GM21737 (cell line): ENCODE results near the gene NDUFB5.
A peak's percentile ranks its signal among the peaks of the same experiment; 100 is the strongest.

Experiments used
- ATAC-seq: cut with Tn5 transposase; IDR thresholded peaks from one replicate; pipeline ENCODE4 v1.9.1; 2021; ENCODE audit warnings: mild to moderate bottlenecking, moderate library complexity; ENCODE audit not compliant: unreplicated experiment

NDUFB5 gene

GRCh38 chr3:179604321-179605078 lies at the start of gene NDUFB5, which contains the start of gene MRPL47:
Gene NDUFB5 (plus strand): TSS chr3:179604794. CDS start chr3:179604816, 22 bp downstream.
Gene MRPL47 (minus strand): TSS chr3:179604638. CDS start chr3:179604624, 14 bp downstream.
- peak; percentile 97 for ATAC-seq

DNA sequence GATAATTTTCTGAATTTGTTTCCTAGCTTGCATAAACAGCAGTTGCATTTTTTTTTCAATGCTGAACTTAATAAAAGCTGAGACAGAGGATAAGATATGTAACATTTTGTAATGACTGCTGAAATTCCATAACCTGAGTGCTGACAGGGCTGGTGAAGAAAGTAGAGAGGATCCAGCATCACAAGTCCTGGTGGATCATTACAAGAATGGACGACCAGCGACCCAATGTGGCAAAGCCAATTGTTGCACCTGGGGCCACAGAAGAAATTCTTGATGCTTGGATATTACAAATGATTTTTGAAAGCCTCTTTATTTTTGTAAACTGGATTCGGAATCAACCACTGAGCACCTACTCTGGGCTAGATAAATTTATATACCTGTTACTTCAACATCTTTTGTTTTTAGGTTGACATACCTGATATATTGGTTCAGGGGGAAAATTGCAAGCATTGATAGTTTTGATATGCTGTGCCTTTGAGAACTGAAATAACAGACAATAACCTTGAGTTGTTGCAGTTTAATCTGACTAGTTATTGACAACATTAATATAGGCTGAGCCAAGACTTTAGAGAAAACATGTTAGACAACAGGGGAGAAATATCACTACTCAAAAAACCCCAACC lies 45.7 kb upstream of the NDUFB5 start:
- ATAC-seq = no peak

- no peak for ATAC-seq
Measured at GRCh38 chr3:179560791-179561190, 43.8 kb upstream of the NDUFB5 start.

DNA sequence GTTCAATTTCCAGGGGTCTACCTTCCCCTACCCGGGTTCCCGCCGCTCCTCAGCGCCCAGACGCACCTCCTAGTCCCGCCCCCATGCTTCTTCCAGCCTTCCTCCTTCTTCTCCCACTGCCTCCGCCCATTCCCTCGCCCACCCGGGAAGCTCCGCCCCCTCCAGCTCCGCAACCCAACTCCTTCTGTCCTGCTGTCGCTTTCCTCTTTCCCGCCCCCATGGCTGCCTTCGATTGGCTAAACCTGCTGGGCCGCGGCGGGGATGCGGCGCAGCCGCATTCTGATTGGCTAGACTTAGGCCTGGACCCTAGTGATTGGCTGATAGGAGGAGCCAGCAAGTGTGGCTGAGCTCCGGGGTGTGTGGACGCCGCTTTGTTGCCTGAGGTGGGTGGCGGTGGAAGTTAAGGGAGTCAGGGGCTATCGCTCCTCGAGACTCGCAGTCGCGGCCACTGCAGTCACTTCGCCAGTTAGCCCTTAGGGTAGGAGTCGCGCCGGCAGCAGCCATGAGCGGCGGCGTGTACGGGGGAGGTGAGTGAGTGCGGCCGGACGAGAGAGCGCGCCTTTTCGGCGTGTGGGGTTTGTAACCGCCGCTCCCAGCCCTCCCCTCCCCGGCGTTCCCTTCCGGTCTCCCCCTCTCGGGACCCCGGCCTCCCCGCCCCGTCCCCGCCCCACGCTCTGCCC lies 41.9 kb upstream of the NDUFB5 start, which contains the start of gene ACTL6A:
Gene ACTL6A (plus strand): TSS at position 336 of the 680 bp plus-strand sequence. CDS start 167 bp downstream, at position 503.
- peak; percentile 97 for ATAC-seq

- ATAC-seq = peak; percentile 43
Measured at GRCh38 chr3:179563271-179563783, 41.3 kb upstream of the NDUFB5 start.

DNA sequence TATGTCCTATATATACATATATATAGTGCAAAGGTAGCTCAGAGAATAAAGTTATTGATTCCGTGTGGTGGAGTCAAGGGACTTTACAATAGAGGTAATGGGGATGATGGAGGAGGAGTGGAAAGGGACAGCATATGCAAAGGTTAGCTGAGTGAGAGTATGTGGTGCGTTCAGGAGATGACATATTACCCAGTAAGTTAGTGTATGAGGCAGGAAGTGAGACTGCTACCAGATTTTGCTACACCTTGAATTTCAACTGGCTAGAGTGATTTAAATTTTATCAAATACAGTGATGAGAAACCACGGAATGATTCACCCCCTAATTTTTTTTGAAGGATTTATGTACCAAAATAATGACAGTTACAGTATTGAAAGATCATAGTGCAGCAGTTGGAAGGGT lies 39.1 kb upstream of the NDUFB5 start:
- ATAC-seq = no peak

DNA sequence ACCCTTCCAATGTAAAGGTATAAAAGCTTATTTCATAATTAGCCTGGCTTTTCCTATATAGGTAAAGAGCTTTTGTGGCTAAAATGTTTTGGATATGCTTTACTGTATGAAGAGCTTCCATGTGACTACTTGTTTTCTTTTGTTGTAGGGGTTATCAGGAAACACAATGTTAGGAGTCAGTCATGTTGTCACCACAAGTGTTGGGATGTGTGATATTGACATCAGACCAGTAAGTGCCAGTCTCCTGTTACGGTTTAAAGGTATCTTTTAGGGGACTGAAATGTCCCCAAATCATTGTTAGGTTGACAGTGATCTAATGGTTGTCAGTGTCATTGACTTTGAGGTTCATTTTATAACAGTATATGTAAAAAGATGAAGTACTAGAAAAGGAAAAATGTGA lies 23.6 kb upstream of the NDUFB5 start:
- ATAC-seq = no peak

DNA sequence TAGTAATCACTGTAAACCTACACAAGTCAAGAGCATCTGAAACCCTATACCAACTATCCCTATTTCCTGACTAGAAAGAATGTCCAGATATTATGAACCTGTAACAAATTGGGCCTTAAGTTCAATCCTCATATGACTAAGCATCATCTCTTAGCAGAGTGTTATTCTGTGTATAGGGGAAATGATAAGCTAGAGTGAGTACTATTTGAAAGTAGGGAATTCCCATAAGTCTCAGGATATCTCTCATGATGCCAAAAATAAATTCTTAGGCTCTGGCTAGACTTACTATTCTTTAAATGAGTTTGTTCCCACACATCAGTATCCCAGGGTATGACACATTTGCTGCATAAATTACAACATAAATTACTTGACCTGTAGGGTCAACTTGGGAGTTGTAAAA lies 15.5 kb upstream of the NDUFB5 start:
- ATAC-seq = no peak

DNA sequence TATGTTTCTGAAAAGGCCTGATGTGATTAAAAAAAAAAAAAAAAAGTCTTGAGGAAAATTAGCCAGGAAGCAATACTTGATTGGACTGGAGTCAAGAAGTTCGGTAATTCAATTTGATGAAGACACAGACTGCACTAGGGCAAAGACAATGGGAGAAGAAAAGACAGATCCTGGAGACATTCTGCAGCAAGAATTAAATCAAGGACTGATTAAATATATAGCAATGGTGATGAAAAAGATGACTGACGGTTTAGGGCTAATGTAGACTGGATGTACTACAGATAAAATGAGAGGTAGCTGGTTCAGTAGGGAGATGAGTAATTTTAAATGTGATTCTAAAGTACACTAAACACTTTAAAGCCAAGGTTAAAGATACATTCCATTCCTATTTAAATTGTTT lies 13.9 kb upstream of the NDUFB5 start:
- no peak for ATAC-seq

DNA sequence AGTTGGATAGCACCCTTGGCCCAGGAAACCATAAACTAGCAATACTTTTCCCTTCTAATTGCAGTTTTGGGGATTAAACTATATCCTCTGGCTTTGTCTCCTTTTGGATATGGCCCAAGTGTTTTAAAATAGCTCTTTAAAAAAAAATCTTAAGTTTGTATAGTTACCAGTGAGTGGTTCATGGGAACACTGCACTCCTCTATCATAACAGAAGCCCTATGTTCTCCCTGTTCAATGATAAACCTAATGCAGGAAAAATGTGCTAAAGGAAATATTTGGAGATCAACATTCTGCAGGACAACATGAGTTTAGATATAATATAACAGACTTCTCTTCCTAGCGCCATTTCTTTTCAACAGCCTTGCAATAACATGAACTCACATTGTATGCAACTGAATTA lies 13.3 kb upstream of the NDUFB5 start:
- no peak for ATAC-seq

DNA sequence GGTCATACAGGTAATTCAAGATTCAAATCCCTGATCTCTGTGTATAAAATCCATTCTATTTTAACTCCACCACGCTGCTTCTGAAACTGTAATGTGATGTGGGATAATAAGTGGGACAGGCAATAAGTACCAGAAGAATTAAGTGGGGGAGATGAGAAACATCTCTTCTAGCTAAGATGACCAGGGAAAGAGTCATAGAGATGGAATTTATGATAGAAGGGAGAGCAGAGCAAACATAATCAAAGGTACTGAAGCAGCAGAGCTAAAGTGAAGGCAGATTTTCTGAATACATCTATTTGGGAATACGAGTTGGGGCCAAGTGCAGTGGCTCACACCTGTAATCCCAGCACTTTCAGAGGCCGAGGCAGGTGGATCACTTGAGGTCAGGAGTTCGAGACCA lies 5.1 kb upstream of the NDUFB5 start:
- ATAC-seq = no peak

GRCh38 chr3:179603321-179603720 lies 1.3 kb upstream of the NDUFB5 start:
- ATAC-seq = no peak

- no peak for ATAC-seq
Measured at GRCh38 chr3:179603831-179604230, 763 bp upstream of the NDUFB5 start.

- ATAC-seq = no peak
Measured at GRCh38 chr3:179606534-179607085, 2.0 kb downstream of the NDUFB5 start.

DNA sequence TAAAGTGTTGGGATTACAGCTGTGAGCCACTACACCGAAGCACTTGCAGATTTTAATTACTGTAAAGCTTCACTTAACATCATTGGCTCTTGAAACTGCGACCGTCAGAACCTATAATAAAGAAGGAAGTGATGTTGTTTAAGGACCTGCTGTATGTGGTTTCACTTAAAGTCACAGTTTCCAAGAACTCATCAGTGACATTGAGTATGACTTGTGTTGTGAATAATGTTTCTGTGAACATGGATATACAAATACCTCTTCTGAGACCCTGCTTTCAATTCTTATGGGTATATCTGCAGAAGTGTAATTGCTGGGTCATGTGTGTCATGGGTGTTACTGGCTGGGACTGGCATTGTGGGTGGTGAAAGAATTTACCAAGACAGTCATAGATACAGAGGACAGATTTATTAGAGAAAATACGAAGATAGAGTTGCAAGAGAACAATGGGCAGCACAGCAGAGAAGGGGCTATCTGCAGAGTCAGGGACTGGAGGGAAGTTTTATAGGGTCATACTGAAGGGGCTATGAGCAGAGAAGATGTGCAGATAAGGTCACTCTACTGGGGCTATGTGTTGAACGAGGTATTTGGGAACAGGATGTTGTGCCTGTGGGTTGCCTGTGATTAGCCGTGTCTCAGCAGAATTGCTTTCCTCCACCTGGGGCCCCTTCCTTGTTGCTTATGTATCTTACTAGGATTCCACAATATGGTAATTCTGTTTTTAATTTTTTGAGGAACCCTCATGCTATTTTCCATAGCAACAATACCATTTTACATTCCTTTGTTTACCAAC lies 4.5 kb downstream of the NDUFB5 start:
- ATAC-seq = peak; percentile 46

- ATAC-seq = no peak
Measured at GRCh38 chr3:179610066-179610465, 5.5 kb downstream of the NDUFB5 start.

DNA sequence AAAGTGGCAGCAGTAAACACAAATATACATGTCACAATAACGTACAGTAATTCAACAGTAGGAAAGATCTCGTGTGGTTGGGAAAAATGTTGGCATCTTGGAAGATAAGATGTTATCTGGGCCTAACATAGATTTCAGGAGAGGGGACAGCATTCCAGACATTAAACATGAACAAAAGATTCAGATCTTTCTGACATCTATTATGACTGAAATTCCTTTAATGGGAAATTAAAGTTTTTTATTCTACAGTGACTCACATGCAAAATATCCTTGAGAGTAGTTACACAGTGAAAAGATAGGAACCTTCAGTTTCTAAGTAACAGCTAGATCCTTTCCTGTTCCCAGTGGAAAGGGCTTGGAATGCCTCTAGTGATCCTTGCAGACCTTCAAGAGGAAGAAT lies 9.2 kb downstream of the NDUFB5 start:
- ATAC-seq = no peak

DNA sequence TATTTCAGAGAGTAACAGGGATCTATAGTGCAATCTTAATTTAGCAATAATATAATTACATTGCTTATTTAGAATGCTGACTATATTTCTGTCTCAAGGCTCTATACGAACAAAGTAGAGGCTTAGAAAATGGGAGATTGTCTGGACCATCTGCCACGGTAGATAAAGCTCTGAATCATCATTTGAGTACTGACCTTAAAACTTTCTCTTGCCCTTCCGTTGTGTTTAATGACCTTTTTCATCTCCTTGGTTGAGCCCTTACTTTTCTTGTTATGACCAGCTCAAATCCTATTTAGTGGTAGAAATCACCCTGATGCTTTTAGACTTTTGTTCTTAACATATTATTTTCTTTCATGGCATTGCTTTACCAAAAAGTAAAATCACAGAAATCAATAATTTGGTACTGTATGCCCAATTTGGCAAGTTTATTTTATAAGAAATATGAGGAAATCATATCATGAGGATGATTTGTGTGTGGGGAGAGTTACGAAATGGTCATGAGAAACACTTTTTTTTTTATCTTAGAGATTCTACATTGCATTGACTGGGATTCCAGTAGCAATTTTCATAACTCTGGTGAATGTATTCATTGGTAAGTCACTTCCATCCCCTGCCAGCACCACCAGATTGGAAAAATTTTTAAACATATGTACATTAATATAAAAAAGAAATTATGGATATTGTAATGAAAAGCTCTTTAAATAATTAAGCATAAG lies 11.0 kb downstream of the NDUFB5 start:
- no peak for ATAC-seq

DNA sequence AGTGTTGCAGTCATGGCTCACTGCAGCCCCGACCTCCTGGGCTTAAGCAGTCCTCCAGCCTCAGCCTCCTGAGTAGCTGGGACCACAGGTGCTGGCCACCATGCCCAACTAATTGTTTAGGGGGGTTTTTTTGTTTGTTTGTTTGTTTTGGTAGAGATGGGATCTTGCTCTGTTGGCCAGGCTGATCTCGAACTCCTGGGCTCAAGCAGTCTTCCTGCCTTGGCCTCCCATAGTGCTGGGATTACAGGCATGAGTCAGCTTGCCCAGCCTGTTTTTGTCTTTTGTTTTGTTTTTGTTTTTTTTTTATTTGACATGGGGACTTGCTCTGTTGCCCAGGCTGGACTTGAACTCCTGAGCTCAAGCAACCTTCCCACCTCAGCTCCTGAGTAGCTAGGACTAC lies 17.4 kb downstream of the NDUFB5 start:
- ATAC-seq = no peak

- ATAC-seq = no peak
Measured at GRCh38 chr3:179624451-179624850, 19.9 kb downstream of the NDUFB5 start.
